Activated CD4-positive, CD25-positive, alpha-beta regulatory T cell treated with anti-CD3 and anti-CD28 coated beads, Interleukin-2, amount 50 U/mL, for 16 hours (primary cell): ENCODE measurements around the gene RASL12.
"Not testable (repeated sequence)": the region's sequence is repeated elsewhere in the genome, so short reads cannot be mapped to it uniquely, and the experiment has no call there.

Source experiments
- DNase-seq: peaks from one replicate; pipeline ENCODE4 v3.0.0-alpha.2; 2020; ENCODE audit warnings: low read depth, low spot score

RASL12 gene

GRCh38 chr15:65067645-65068402 lies at the start of gene RASL12:
Gene RASL12 (minus strand): TSS chr15:65067991. CDS start chr15:65067835, 156 bp downstream.
- DNase-seq = no peak

GRCh38 chr15:65115542-65115941 lies 47.8 kb upstream of the RASL12 start:
- no peak for DNase-seq

GRCh38 chr15:65115086-65115485 lies 47.3 kb upstream of the RASL12 start, which contains the start of gene UBAP1L:
Gene UBAP1L (minus strand): TSS chr15:65115200. CDS start chr15:65106215, 8,985 bp downstream.
- DNase-seq = no peak

GRCh38 chr15:65110676-65111292 lies 43.0 kb upstream of the RASL12 start:
- DNase-seq = no peak

- DNase-seq = no peak
Measured at GRCh38 chr15:65106011-65106590, 38.3 kb upstream of the RASL12 start.

- no peak for DNase-seq
Measured at GRCh38 chr15:65105038-65105437, 37.2 kb upstream of the RASL12 start.

GRCh38 chr15:65102912-65103311 lies 35.1 kb upstream of the RASL12 start:
- DNase-seq = no peak

- DNase-seq = no peak
Measured at GRCh38 chr15:65101891-65102708, 34.3 kb upstream of the RASL12 start.

- peak; percentile 8 for DNase-seq
Measured at GRCh38 chr15:65101411-65101890, 33.7 kb upstream of the RASL12 start.

- DNase-seq = no peak
Measured at GRCh38 chr15:65100442-65100841, 32.7 kb upstream of the RASL12 start.

- not testable (repeated sequence) for DNase-seq
Measured at GRCh38 chr15:65099801-65100200, 32.0 kb upstream of the RASL12 start.

- DNase-seq = no peak
Measured at GRCh38 chr15:65099336-65099735, 31.5 kb upstream of the RASL12 start.

GRCh38 chr15:65097651-65098263 lies 30.0 kb upstream of the RASL12 start:
- no peak for DNase-seq

- no peak for DNase-seq
Measured at GRCh38 chr15:65096481-65097385, 28.9 kb upstream of the RASL12 start.

GRCh38 chr15:65095747-65096104 lies 27.9 kb upstream of the RASL12 start:
- DNase-seq = no peak

- DNase-seq = no peak
Measured at GRCh38 chr15:65095011-65095746, 27.4 kb upstream of the RASL12 start.

GRCh38 chr15:65094294-65094995 lies 26.7 kb upstream of the RASL12 start:
- DNase-seq = no peak

- DNase-seq = not testable (repeated sequence)
Measured at GRCh38 chr15:65093793-65094170, 26.0 kb upstream of the RASL12 start.
